HG02973 (cell line): ENCODE results near the gene LHFPL3.

Experiments used
- ATAC-seq: cut with Tn5 transposase; IDR thresholded peaks from one replicate; pipeline ENCODE4 v1.9.1; 2021; ENCODE audit warnings: moderate library complexity; ENCODE audit not compliant: unreplicated experiment

Gene LHFPL3

GRCh38 chr7:104367926-104368325, 39.5 kb downstream of the LHFPL3 start:
- ATAC-seq, result no peak

DNA sequence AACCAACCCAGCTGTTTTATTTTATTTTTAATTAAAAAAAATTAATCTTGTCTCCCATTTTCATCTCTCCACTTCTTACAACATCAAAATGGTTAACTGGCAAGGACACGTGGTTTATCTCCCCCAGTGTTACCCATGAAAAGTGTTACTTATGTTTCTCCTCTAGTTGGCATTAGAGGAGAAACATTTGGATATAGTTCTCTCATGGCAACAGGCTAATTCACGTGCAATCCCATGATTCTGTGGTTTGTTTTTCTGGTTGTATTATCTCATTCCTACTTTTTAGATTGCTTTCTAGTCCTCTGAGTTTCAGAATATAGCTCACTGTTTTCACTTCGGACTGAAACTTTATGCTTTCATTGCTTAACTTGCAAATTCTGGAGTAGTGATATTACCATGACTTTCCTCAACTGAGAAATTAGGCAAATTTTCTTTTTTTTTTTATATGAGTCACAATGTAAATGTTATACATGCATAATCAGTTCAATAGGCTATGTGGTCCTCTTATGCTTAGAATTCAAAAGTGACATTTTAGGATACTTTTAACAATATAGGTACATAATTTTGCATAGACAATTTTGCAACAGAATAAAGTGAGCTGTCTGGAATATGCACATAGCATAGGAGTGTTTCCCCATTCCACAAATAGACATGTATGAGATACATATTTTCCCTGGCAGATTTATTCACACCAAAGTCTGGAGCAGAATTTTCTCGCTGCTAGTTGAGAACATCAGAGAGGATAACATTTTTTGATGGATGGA, 43.0 kb downstream of the LHFPL3 start:
- no peak for ATAC-seq

- ATAC-seq, result no peak
Observed at GRCh38 chr7:104371980-104372357, 43.6 kb downstream of the LHFPL3 start.

DNA sequence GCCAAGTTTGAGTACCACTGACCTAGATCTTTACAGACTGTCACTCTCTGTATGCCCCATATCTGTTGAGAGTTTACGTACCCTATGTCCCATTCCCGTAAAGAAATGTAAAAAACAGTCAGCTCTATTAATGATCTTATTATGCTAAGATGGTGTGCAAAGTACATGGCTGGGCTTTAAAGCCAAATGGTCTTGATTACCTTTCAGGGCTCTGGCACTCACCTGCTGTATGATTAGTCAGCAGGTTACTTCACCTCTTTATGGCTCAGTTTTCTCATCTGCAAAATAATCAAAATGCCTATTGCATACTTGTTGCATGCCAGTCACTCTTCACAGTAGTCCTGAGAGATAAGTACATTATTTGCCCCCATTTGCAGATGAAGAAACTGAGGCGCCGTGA, 54.2 kb downstream of the LHFPL3 start:
- no peak for ATAC-seq

DNA sequence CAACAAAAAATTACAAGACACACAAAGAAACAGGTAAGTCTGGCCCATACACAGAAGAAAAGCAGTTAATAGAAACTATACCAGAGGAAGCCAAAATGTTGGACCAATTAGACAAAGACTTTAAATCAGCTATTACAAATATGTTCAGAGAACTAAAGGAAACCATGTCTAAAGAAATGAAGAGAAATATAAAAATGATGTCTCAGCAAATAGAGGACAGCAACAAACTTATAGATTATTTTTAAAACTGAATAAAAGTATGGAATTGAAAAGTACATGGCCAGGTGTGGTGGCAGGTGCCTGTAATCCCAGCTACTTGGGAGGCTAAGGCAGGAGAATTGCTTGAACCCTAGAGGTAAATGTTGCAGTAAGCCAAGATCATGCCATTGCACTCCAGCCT, 58.5 kb downstream of the LHFPL3 start:
- no peak for ATAC-seq

GRCh38 chr7:104388222-104388621, 59.8 kb downstream of the LHFPL3 start:
- ATAC-seq, result no peak

- no peak for ATAC-seq
Observed at GRCh38 chr7:104395162-104395561, 66.8 kb downstream of the LHFPL3 start.

DNA sequence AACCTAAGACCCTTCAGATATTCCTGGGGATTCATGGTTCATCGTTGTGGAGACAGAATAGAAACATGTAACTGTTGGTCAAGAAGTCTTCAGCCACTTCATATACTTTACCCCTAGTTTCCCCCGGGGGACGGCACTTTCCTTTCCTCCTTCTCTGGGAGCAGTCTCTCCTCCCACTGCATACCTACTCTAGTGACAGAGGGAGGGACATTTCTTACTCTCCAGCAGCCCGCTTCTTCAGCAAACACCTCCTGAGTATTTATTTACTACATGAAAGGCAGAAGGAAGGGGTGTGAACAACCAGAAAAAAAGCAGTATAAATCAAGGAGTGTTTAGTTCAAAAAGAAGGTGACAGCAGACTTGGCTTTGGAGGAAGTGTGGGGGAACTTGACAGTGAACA, 69.0 kb downstream of the LHFPL3 start:
- ATAC-seq, result no peak

DNA sequence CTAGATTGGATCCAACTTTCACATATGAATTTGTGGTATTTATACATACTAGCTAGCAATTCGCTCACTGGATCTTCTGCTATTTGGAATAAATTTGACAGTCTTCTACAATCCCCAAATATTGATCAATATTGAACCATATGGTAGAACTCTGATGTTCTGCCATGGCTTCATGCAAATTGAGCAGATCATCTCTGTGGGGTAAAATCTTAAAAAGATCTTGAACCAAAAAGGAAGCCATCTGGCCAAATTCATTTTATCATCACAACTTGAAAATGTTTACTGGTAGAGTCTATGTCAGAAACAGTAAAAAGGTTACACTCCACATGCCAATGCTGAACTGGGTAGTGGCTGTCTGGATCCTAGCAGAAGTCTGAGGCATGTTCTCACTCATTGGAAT, 80.0 kb downstream of the LHFPL3 start:
- ATAC-seq, result no peak

DNA sequence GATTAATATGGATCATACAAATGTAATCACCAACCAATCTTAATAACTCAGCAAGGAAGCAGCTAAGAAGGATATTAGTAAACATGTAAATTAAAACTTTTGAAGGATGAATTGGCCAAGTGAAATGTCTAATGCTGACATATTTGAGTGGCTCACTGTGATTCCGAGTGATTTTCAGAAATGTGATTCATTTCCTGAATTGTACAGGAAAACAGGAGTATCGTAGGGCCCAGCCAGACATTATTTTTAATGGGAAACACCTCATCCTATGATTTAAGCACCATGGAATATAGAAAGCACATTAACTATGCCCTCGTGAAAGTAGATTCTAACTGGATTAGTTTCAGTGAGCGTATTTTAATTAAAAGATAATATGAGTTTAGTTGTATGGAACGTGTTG, 82.3 kb downstream of the LHFPL3 start:
- ATAC-seq, result no peak

DNA sequence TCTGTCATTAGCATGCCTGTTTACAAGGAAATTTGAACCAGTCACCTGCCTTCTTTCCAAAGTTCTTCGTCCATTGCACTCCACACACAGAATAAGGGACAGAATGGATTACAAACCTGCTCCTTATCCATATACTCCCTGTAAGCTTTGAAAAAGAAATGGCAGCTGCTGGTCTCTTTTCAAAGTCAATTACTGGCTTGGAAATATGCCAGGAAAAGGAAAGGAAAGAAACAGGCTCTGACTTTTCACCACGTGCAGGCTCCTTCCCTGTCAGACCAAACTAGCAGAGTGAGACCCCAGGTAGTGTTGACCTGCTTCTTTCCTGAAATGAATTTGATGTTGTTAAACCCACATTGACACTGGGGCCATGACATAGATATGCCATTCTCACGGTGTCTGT, 84.5 kb downstream of the LHFPL3 start:
- no peak for ATAC-seq

- ATAC-seq, result no peak
Observed at GRCh38 chr7:104414216-104414615, 85.8 kb downstream of the LHFPL3 start.

DNA sequence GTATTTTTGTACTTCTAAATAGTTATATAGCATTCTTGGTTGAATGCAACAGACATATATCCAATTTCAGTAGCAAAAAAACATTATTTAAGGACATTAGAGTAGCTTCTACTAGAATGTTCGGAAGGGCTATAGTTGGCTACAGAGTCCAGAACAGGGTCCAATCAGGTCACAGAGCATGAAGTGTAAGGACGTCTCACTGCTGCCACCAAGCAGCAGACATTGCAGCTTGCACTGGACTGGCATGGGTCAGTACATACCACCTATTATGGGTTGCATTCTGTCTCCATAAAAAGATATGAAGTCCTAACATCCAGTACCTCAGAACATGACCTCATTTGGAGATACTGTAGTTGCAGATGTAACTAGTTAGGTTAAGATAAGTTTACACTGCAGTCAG, 87.3 kb downstream of the LHFPL3 start:
- ATAC-seq, result no peak

DNA sequence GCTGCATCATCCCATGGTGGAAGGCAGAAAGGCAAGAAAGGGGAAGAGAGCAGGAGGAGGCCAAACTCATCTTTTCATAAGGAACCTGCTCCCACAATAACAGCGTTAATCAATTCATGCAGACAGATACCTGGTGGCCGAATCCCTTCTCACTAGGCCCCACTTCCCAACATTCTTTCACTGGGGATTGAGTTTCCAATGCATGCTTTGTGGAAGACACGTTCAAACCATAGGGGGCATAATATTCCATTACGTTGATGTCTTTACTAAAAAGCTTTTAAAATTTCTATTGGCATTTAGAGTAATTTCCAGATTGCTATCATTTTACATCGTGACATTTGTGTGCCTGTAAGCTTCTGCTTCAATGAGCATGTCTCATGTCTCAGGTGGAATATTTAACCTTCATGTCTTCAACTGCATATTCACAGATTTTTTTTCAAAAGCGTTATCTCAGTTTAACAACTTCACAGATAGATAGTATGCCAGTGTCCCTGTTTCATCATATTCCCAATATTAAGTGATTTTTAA, 88.5 kb downstream of the LHFPL3 start:
- no peak for ATAC-seq

- no peak for ATAC-seq
Observed at GRCh38 chr7:104431930-104432329, 103.5 kb downstream of the LHFPL3 start.

DNA sequence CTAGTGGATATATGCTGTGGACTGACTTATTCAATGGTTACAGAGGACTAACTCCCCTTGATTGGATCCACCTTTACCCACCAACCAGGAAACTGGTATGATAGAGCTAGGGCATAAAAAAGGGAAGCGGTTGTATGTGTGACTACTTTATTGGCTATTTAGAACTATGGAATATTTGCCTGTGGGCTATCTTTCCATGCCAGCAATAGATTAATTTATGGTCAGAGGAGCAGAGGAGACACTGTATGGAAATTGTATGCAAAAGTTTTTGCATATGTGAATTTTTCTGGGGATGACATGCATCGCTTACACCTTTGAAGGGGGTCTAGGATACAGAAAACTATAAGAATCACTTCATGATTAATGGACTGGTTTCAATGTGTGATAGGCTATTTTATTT, 105.7 kb downstream of the LHFPL3 start:
- ATAC-seq, result no peak

DNA sequence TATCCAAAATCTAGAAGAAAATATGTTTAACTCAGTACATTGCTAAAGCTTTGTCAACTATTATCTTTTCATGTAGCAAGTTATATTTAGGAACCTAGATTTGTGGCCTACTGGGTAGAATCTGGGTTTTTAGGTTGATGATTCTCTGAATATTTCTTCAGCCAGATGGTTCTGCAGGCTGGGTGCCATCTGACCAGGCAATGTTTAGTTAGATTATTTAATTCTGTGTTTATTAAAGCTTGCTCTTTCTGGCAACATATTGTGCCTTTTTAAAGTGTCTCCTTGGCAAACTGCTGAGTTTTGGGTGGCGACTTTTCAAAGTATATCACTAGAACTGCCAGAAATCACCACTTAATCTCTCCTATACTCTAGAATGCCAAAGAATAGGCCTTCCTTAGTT, 114.1 kb downstream of the LHFPL3 start:
- ATAC-seq, result no peak

GRCh38 chr7:104444017-104444416, 115.6 kb downstream of the LHFPL3 start:
- ATAC-seq, result no peak

DNA sequence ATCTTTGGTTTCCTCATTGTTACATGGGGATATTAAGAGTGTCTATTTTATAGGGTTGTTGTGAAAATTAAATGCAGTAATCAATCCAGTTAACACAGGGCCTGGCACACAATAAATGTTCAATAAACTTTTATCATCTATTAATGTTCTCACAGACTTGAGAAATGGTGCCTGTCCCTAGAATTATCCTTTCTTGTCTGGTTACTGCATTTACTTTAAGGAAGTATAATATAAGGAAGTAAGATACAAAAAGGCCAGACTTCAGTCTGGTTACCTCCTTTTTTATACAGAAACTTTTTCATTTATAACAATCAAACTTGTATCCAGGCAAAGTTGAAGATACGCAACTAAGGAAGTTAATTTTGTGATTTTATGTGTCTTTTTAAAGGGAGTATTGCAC, 117.0 kb downstream of the LHFPL3 start:
- no peak for ATAC-seq

DNA sequence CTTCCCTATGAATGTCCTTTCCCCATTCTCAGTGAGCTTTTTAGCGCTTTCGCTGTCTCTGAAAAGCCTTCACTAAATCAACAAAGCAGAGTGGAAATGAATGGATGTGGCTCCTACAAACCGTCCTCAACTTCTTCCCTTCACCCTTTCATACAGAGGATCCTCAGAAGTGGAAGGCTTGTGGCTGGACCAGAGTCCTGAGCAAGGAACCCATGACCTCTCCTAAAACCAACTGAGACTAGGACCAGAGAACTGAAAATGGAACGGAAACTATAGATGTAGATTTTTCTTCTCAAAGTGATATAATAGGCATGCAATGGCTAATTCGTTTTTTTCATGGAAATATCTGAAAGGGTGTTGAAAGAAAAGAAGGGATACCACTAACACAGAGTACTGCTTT, 122.5 kb downstream of the LHFPL3 start:
- ATAC-seq, result no peak

DNA sequence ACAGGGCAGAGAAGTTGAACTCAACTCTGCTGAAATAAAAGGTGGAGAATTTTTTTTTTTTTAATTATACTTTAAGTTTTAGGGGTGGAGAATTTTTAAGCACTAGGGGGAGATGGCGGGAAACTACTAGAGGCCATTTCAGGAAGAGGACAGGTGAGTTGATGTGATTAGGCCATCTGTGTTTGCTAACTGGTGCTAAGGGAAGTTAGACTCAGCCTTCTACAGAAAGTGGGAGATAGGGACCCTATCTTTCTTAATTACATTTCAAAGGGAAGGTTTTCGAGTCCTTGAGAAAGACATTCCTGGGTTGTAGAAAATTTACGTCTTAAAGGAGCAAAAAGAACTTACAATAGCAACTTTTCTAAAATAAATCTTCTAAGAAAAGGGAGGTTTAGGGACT, 124.8 kb downstream of the LHFPL3 start:
- no peak for ATAC-seq

DNA sequence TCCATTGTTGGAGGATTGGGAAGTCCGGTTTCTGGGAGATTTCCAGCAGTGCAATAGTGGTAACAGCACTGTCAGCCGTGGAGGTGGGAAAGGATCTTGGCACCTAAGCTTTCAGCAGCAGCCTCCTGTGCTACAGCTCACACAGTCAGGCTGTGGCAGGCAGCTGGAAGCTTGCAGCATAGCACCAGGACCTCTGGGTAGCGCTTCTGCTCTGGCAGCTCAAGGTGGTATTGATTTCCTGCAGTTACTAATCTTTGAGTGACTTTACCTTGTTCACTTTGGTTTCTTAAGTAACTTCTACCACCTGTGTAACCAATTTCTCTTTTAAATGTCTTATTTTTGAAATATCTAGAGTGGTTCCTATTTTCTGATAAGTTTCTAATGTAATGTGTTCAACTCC, 130.5 kb downstream of the LHFPL3 start:
- ATAC-seq, result no peak

- ATAC-seq, result no peak
Observed at GRCh38 chr7:104469166-104469820, 140.9 kb downstream of the LHFPL3 start.
